K562 (cell line): ENCODE results near the gene FFAR1.

Experiments used
- ATF2 ChIP-seq: sonication (generic); formaldehyde crosslinking; IDR thresholded peaks from 2 replicates; pipeline ENCODE4 v1.8.1; 2022; ENCODE audit warnings: missing genetic modification reagents
- COPS2 ChIP-seq: fragments of 450-650 bp; conservative IDR thresholded peaks from 2 replicates; pipeline ENCODE4 v1.6.1; 2016; ENCODE audit warnings: mild to moderate bottlenecking, moderate library complexity
- E2F1 ChIP-seq: sonication (generic); formaldehyde crosslinking; IDR thresholded peaks from 2 replicates; pipeline ENCODE4 v1.8.1; 2023; ENCODE audit warnings: mild to moderate bottlenecking, missing genetic modification reagents, moderate library complexity
- IRF9 ChIP-seq: fragments of 450-650 bp; IDR thresholded peaks from 2 replicates; pipeline ENCODE4 v1.6.1; 2016; ENCODE audit warnings: missing biosample characterization, missing genetic modification characterization
- XRCC5 ChIP-seq: fragments of 200-400 bp; formaldehyde crosslinking; IDR thresholded peaks from 2 replicates; pipeline ENCODE4 v1.6.1; 2017; ENCODE audit warnings: low read depth, mild to moderate bottlenecking, low read length
- ZFP91 ChIP-seq: sonication (generic); formaldehyde crosslinking; IDR thresholded peaks from 2 replicates; pipeline ENCODE4 v1.8.0; 2022; ENCODE audit warnings: mild to moderate bottlenecking, missing genetic modification reagents
- ZNF121 ChIP-seq: sonication (generic); formaldehyde crosslinking; conservative IDR thresholded peaks from 2 replicates; pipeline ENCODE4 v1.8.0; 2022; ENCODE audit warnings: missing genetic modification reagents
- ZNF740 ChIP-seq, 3 experiments: fragments of 200-800 bp in 1 of 3; sonication (Bioruptor generic) in 1 of 3; sonication (generic) in 1 of 3; formaldehyde crosslinking in 1 of 3; IDR thresholded peaks; 2 replicates each; pipeline versions ENCODE4 v1.6.1 to v1.8.0; 2016 to 2022; ENCODE audit warnings: mild to moderate bottlenecking in 2 of 3, missing compliant biosample characterization in 2 of 3, missing genetic modification characterization in 2 of 3, missing genetic modification reagents in 1 of 3

GRCh38 chr19:35352177-35352447 lies 4.4 kb downstream of the FFAR1 start:
- TF ChIP-seq E2F1 (no peak), XRCC5 (no peak), ATF2 (CRISPR knock-in tag) (no peak), IRF9 (no peak), ZNF740 (CRISPR knock-in tag; IDR thresholded peaks at IDR 0.05) (no peak), ZNF740 (tag; IDR thresholded peaks at IDR 0.05) (no peak), COPS2 (no peak), ZNF121 (CRISPR knock-in tag) (no peak), ZFP91 (CRISPR knock-in tag) (no peak)
